Stimulated activated CD8-positive, alpha-beta memory T cell treated with anti-CD3 and anti-CD28 coated beads, Interleukin-12 subunit alpha, Interleukin-12 subunit beta, amount 100 ng/mL, for 1 hour (primary cell): ENCODE data around the gene GALNT18.

Source experiments
- DNase-seq: peaks from one replicate; pipeline ENCODE4 v3.0.0-alpha.2; 2020; ENCODE audit warnings: low read depth

Gene GALNT18

DNA sequence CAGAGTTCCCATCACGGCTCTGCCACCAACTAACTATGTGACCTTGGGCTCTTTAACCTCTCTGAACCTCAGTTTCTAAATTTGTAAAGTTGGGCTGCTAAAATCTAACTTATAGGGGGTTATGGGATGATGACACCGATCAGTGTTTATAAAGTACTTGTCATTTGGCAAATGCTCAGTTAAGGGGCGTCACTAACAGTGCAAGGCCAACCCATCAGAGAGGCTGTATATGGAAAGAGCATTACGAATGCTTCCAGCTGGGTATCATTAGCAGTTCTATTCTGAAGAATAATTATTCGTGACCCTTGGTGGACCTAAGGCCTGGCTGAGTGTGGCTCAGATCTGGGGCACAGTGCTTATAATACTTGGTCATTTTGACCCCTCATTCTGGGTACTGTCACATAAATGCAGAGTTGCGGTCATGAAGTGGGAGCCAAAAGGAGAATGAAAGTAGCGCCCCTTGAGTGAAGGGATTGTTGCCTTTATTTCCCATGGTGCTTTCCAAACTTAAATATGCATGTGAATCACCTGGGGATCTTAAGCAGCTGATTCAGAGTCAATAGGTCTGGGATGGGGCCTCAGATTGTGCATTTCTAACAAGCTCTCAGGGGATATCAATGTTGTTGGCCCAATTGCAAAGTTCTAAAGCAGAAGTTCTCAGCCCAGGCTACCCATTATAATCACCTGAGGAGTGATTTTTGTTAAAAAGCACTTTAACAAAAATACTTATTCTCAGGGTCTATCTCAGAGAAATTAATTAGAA lies 384.6 kb downstream of the GALNT18 start:
- DNase-seq, result no peak

DNA sequence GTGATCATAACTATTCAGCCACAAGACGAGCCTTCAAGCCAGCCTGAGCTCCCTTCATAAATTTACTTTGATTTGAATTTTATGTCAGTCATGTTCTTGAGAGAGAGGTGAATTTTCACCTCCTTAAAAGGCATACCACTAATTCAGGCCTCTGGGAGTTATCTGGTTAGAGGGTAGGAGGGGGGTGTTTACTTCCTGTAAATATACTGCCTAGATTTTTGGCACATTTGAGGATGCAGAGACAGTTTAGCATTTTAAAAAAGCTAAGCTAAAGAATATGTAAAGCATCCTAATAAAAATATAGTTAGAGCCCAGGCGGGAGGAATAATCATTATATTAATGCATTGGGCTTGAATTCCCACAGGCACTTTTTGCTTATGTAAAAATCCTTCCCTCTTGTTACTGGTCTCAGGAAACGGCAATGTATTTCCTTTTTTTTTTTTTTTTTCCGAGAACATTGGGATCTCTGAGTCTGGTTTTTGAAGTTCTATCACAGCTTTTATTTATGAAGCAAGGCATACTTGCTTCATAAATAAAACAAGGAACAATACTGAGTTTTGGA lies 385.2 kb downstream of the GALNT18 start:
- DNase-seq, result no peak

DNA sequence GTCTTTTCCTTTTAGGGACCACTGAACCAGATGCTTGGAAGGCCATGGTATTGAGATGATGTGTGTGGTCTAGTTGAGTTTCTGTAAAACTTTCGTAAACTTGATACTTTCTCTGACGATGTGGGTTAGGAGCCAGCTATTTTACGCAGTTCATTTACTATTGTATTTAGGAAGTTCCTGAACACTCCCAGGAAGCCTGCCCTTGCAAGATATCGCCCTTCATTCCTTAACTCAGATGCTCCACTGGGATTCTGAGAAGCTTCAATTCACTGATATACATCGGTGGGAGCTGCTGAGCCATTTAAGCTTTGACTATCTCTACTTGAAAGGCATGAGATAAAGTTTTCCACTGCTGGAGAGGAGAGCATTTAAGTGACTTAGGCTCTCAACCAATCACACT lies 390.0 kb downstream of the GALNT18 start:
- DNase-seq, result no peak

DNA sequence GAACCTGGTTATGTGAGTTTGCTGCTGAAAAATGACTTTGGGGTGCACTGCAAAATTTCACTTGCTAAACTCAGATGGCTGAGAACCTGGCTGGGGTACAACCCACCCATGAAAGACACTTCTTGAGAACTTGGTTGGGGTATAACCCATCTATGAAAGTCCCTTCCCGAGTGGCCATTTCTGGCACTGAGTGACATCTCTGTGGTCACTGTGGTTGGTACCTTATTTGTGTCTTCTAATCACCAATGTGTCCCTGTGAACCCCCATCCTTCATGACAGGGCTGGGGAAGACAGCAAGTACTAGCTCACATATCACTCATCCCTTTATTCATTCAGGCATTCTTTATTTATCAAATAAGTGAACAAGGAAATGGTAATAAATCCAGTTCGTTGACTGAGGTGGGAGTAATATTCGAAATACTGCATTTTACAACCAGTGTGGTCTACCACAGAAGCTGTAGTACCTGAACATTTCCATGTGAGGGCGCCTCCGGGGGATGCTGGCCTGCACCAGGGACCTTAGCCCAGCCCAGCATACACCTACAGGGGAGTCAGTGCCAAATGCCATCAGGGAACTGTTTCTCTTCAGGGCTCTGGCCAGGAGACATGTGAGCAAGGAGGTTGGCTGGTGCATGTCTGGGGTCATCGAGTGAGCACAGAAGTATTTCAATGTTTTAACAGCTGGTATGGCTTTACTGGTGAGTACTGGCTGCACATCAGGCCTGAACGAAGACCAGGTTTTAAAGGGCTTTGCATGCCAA lies 390.8 kb downstream of the GALNT18 start:
- DNase-seq, result no peak

DNA sequence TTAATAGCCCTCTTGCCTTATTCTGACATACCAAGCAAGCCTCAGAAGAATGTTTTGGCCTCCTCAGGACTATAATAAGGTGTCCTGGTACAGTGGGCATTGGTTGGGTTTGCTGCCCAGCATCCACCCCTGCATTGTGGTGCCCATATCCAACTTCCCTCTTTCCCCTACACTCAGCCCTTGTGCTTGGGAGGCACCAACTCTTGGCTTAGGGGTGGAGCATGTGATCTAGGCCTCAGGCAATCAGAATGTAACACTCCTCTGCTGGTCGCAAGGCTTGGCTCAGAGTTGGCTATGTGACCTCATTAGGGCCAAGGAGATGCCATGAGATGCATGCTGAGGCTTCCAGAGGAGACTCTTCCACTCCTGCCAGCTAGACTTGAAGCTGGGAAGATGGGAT lies 391.7 kb downstream of the GALNT18 start:
- no peak for DNase-seq

DNA sequence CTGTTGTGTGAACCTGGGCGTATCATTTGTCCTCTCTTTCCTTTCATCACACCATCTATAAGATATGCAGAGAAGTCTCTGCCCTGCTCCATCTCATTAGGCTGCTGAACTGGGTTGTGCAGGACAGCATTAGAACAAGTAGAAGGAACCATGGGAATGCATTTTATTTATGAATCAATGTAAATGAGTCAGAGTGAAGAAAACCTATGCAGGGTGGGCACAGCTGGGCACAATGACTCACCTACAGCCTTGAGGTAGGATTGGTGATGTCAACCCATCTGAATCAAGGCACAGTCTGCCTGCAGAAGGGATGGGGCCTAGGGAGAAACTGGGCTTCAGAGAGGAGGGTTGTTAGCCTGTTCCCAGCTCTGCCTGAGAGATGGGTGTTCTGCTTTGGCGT lies 392.2 kb downstream of the GALNT18 start:
- DNase-seq, result no peak

DNA sequence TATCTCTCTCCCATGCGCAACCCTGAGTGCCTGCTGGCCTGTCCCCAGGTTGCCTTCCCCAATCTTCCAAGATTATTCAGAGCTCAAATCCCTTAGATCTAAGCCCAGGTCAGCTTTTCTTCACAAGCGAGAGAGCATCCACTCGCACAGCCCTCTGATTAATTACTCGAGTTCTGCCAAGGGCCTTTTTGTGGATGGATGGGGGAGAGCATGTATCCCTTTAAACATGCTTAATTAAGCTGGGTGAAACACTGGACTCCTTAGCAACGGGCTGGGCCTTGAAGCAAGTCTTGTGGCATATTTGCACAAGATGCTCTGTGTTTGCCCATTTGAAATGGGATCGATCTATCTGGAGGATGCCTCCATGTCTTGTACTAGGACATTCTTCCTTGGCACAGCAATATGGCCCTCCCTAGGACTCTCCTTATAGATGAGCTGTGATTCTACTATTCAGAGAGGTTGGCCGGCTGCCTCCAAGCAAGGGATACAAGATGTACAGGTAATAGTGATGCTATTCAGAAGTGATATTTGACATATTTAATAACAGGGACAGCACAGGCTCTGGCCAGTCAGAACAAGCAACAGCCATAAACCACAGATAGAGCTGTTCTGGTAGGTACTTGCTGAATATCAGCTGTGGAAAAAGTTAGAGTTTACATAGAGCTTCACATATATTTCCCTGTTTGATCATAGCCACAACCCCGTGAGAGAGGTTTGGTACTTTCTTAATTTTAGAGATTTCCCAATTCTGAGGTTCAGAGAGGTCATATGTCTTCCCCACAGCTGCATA lies 394.3 kb downstream of the GALNT18 start:
- no peak for DNase-seq
